ENCODE data around the gene CSAD.
A peak's percentile ranks its signal among the peaks of the same experiment; 100 is the strongest.

The CSAD gene

GRCh38 chr12:53197011-53197640 is 16.4 kb upstream of the CSAD start:
- peak; percentile 60 for DNase-seq

DNA sequence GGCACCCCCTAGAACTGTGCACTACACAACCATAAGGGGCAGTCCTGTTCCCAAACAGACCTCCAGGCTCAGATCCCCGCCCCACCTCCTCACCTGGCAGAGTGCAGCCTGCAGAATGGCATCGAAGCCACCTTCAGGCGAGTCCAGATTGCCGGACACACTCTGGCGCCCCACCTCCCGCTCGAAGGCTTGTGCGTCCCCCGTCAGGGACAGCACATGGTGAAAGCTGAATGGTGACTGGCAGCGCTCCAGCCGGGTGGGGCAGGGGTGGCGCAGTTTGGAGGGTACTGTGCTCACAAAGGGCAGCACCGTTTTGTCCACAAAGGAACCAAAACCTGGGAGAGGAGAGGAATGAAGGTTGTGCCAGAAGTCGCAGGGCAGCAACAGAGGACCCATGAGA is 15.8 kb upstream of the CSAD start:
- no peak for DNase-seq

- DNase-seq = no peak
Measured at GRCh38 chr12:53195516-53196420, 15.0 kb upstream of the CSAD start.

DNA sequence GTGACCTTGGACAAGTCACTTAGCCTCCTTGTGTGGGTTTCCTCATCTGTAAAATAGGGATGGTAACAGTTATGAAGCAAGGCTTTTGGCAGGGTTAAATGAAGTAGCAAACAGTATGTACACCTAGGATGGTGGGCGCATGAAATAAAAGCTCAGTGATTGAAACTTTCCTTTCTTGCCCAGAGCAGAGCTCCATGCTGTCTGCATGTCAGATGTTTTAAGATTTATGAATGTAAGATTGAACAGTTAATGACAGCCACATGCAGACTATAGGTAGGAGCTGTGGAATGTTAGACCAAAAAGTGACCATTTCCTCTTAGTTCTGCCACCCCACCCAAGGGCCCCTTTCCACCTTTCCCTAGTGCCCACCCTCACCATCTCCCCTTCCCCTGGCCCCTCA is 14.2 kb upstream of the CSAD start:
- DNase-seq = no peak

- no peak for DNase-seq
Measured at GRCh38 chr12:53193985-53194716, 13.4 kb upstream of the CSAD start.

DNA sequence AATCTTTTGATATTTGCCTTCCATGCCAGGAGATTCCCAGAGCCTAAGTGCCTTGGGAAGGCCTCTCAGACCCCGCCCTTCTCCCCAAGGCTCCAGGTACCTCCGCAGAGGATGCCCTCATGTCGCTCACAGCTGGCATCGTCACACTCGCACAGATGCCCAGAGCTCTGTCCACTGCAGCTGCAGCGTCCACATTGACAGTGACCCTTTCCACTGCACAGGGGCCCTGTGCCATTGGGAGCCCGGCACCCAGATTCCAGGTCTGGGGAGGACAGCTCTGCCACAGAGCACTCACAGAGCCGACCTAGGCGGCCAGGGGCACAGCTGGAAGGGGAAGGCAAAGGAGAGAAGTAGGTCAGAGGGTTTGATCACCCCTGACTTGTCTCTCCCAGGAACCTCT is 12.3 kb upstream of the CSAD start:
- DNase-seq = no peak

DNA sequence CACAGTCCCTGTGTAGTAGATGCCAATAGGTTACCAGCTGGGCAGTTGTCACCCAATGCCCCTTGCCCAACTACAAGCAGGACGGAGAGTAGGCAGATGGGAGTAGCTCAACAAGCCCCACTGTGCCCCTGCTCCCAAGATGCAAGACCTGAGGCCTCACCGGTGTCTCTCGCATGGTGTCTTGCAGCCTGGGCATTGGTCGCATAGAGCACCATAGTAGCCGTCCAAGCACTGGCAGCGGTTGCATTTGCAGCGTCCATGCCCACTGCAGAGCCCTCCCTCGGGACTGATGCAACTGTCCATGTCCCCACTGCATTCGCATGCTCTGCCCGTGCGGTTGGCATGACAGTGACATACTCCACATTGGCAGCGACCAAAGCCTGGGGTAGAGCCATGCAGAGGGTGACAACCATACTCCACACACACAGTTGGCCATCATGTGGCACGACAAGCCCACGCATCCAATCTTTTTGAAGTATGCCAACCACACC is 11.9 kb upstream of the CSAD start:
- peak; percentile 56 for DNase-seq

DNA sequence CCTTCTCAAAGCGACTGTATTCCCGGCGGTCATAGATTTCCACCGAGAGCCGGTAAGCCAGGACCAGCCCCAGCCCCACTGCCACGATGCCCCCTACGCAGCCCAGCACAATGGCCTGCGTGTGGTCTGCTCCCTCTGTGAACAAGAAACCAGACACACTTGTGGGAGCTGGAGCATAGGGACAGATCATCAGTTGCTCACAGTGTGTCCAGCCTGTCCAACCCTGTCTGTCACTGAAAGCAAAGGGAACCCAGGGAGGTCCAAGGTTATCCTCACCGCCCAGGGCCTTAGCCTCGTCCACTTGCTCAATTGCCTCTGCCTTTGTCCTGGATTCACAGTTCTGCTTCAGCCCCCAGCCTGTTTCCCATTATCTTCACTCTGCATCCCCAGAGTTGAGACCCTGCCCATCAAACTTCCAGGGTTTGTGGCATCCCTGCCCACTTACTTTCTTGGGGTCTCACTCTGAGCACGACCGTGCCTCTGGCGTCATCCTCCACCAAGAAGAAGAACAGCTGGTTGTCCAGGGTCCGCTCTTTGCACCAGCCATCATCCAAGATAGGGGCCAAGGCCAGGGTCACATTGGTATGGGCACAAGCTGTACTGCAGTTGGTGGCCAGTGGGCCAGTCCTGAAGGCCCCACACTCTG is 11.3 kb upstream of the CSAD start:
- DNase-seq = no peak

GRCh38 chr12:53191096-53191884 is 10.6 kb upstream of the CSAD start:
- DNase-seq = peak; percentile 58

- DNase-seq = peak; percentile 81
Measured at GRCh38 chr12:53190108-53190729, 9.5 kb upstream of the CSAD start.

GRCh38 chr12:53187145-53187899 is 6.6 kb upstream of the CSAD start:
- peak; percentile 41 for DNase-seq

DNA sequence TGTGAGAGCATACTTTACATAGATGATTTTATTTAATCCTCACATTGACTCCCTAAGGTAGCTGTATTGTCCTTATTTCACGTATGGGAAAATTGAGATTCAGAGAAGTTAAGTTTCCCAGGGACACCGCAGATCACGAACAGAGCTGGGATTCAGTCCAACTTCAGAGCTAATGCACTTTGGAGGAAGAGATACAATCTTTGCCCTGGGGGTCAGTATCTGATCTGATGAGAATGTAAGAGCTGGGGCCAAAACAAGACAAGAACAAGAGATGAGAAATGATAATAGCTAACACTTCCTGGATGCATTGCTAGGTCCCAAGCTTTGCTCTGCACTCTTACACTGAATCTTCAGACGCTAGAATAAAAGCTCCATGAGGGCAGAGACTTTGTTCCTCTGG is 6.0 kb upstream of the CSAD start:
- peak; percentile 19 for DNase-seq

DNA sequence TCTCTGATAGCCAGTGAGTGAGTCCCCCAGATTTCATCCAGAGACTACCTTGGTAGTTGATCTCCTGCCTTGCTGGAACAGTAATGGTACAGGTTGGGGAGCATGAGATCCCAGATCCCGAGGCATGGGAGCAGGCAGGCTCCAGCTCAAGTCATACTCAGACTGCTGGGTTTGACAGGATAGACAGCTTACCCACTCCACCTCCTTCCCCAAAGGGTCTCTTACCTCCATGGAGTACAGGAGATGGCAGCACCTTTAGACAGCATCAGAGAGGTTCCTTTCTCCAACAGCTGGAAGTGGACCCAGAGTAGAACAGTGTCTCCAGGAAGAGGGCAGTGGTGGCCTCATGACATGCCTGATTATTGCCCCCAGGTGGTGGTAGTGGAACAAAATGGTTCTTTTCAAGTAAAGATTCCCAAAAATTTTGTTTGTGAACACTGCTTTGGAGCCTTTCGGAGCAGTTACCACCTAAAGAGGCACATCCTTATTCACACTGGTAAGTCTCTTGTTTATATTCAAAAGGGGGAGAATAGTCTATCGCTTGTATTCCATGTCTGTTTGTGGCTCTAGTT is 4.9 kb upstream of the CSAD start:
- DNase-seq = peak; percentile 52

DNA sequence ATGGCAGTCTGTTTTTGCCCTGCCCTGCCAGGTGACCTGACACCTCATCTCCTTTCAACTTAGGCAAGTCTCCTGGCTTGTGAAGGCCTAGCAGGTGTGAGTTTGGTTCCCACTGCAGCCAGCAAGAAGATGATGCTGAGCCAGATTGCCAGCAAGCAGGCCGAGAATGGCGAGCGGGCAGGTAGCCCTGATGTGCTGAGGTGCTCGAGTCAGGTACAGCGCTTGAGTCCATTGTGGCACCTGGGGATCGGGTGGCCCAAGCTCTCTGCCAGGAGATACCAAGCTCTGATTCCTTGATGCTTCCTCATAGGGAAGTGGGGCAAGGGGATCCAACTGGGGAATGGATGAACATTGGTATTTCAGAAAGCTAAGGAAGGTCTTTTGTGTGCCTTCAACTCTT is 4.1 kb upstream of the CSAD start:
- peak; percentile 55 for DNase-seq

GRCh38 chr12:53182903-53183302 is 2.2 kb upstream of the CSAD start:
- peak; percentile 21 for DNase-seq

DNA sequence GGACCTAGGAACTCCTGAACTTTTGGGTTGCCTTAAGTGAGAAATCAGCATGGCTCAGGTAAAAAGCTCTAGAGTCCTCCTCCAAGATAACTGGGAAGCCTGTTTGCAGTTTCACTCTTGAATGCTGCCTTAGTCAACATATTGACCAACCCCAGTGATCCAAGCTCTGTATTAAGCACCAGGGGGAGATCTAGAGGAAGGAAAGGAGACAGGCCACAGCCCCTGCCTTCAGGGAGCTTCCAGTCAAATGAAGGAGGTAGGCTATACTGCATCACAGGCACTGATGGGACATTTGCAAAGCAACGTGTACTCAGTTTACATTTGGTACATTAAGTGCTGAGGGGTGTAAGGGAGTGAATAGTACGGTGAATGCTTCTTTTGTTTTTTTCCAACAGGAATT is 1.2 kb upstream of the CSAD start:
- no peak for DNase-seq

- DNase-seq = no peak
Measured at GRCh38 chr12:53180931-53181645, 363 bp upstream of the CSAD start.

- DNase-seq = no peak
Measured at GRCh38 chr12:53179687-53180219, 972 bp downstream of the CSAD start.

DNA sequence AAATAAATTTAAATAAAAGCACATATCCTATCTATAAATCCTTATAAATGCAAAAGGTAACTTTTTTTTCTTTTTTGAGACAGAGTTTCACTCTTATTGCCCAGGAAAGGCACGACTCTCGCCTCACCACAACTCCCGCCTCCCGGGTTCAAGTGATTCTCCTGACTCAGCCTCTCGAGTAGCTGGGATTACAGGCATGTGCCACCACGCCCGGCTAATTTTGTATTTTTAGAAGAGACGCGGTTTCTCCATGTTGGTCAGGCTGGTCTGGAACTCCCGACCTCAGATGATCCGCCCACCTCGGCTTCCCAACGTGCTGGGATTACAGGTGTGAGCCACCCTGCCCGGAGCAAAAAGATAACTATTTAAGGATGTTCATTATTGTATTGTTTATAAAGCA is 1.9 kb downstream of the CSAD start:
- DNase-seq = peak; percentile 52

GRCh38 chr12:53177447-53177846 is 3.3 kb downstream of the CSAD start:
- DNase-seq = peak; percentile 15
